Stimulated activated CD8-positive, alpha-beta memory T cell treated with anti-CD3 and anti-CD28 coated beads, Interleukin-7, amount 100 ng/mL, for 24 hours (primary cell): ENCODE data around the gene GNG10.
"Not testable (repeated sequence)": the region's sequence is repeated elsewhere in the genome, so short reads cannot be mapped to it uniquely, and the experiment has no call there.

ENCODE experiments used
- DNase-seq: peaks from one replicate; pipeline ENCODE4 v3.0.0-alpha.2; 2020; ENCODE audit warnings: low read depth

GNG10 gene

DNA sequence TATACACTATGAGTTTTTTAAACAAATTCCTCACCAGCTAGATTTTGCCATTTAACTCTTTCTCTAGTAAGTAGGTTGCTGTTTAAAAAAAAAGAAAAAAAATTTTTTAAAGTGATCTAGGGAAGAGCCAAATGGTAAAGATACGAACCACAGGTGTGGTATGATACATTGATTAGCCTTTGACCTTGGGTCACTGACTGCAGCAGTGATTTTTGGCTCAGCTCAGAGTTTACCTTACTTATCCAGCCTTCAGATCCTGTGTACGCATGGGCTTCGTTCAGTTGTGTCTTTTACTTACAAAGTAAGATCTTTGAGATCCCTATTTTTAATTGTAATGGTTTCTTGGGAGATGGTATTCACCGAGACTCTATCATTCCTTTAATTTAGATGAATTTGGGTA lies 12.4 kb upstream of the GNG10 start:
- DNase-seq, result no peak

DNA sequence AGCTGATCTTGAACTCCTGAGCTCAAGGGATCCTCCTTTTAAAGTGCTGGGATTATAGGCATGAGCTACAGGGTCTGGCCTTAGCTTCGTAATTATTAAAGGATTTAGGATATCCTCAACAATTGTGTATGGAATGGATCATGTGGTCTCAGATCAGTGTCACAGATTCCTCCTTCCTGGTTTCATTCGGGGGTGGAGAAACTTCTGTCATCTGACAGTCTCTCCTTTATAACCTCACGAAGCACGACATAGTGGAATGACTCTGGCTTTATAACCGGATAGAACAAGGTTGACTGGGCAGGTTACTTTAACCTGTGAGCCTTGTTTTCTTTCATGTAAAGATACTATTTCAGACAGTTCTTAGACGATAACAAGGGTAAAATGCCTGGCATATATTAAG lies 4.4 kb upstream of the GNG10 start:
- no peak for DNase-seq

DNA sequence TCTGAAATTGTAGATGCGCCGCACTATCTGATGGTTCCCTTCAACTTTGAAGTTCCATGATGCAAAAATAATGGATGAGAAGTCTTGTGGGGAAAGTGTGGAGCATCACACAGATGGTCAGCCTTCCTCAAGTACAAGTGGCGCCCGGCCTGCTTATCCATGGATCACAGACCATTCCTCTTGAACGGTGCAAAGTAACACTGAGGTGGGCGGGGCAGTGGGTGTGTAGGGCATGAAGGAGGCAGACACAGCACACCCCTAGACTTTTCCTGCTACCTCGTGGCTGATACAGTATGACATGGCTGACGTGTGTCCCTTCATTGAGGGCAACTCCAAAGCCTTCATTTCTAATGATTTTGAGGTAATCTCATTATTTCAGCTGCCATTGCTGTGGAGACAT lies 2.5 kb upstream of the GNG10 start:
- DNase-seq, result no peak

DNA sequence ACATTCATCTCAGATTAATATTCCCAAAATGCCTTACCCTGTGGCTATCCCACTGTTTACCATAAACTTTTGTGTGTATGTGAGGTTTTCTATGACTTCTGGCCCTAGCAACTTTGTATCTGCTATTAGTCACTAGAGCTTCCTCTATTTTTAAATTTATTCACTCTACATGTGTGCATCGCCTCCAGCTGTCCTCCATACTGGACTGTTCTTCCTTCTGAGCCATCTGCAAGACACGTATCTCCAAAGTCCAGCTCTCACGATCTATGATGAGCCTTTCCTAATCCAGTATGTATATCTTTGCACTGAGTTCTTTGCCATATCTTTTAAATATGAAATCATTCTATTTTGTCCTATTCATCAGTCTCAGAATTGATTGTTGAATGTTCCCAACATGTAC lies 1.7 kb upstream of the GNG10 start:
- DNase-seq, result no peak

DNA sequence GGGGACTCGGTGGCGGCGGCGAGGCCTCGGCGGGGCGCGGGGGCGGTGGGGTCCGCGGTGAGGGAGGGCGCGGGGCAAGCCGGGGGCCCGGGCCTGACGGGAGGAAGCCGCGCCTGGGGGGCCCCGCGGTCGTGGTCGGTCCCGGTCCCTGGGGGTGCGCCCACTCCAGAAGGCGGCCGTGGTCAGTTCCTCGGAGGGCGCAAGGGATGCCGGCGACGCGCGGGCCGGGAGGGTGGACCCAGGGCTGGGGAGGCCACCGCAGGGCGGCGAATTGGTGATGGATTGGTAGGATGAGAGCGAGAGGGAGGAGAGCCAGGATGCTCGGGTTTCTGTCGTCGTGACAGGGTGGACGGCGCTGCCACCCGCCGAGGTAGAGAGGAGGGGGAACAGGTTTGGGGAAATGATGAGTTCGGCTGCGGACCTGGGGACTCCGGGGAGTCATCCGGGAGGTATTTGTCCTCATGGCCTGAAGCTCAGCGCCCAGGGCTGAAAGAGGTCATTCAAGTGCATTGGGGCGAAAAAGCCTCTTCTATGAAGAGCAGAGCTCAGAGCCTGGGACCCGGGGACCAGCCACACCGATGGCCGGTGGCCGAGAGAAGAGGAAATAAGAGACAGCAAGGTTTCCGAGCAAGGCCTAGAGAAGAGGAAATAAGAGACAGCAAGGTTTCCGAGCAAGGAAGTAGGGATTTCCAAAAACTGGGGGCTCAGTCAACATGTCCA lies 557 bp downstream of the GNG10 start:
- DNase-seq, result no peak

- DNase-seq, result no peak
Measured at GRCh38 chr9:111662576-111663300, 1.3 kb downstream of the GNG10 start.

DNA sequence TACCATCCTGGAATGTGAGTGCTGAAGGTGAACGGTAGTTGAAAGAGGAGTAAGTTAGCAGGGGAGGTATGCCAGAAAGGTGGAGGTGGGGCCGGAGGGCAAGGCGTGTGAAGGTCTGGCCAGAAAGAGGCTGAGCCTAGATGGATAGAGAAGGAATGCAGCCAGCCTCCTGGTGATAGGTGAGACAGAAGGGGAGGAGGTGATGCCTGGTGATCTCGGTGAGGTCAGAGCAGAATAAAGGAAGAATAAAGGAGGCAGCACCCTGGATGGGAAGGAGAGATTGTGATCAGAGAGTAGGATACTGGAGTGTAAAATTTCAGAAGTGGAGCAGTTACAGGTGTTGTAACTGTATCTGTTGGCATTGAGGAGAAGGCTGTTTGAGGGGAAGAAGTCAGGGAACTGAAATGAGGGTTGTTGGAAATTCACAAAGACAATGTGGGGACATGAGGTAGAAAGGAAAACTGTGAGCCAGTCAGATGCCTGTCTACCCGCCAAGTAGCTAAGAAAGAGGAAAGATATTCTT lies 2.0 kb downstream of the GNG10 start:
- DNase-seq, result no peak

GRCh38 chr9:111668026-111668573 lies 6.7 kb downstream of the GNG10 start:
- no peak for DNase-seq

- not testable (repeated sequence) for DNase-seq
Measured at GRCh38 chr9:111668601-111669000, 7.2 kb downstream of the GNG10 start.

- DNase-seq, result no peak
Measured at GRCh38 chr9:111674319-111674718, 12.9 kb downstream of the GNG10 start.

- DNase-seq, result no peak
Measured at GRCh38 chr9:111676116-111676515, 14.7 kb downstream of the GNG10 start.

GRCh38 chr9:111678293-111678692 lies 16.9 kb downstream of the GNG10 start:
- DNase-seq, result no peak

DNA sequence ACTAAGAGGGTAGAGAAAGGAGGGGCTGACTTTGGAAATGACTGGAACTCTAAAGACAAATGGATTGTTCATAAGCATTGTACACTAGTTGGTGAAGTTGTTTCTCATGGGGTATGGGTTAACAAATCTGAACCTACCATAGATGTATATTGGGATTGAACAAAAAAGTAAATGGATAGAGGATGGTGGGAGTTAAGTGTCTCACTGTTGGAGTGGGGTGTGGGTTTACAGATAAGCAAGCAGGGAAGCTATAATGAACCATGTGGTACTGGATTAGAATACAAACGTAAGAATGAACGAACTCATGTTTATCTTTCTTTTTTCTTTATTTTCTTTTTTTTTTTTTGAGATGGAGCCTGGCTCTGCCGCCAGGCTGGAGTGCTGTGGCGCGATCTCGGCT lies 17.8 kb downstream of the GNG10 start:
- no peak for DNase-seq

- no peak for DNase-seq
Measured at GRCh38 chr9:111683392-111683791, 22.0 kb downstream of the GNG10 start.

DNA sequence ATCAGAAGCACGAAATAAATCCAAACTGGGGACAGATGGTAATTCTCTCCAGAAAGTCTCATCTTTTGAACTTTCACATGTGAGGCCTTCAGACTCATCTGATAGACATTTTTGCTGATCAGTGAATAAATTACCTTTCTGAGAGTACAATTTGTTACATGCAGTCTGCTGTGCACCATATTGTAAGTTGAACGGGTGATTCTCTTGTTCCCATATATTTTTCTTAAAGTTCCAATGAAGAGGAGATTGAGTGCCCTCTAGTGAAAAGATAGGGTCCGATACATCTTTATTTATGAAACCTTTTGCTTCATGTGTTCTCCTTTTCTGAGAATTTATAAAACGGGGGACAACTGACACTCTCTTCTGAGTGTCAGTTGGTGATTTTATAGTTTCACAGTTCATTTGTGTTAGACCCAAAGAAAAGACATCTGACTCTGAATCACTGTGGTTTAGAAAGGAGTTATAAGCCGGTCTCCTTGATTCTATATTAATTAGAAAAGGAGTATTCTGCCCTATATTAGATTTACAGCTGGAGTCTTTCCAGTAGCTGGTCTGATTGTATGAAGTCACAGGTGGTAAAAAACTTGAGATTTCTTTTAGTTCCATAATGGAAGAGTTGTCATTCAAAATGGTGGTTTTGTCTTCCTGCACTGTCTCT lies 30.4 kb downstream of the GNG10 start:
- no peak for DNase-seq

DNA sequence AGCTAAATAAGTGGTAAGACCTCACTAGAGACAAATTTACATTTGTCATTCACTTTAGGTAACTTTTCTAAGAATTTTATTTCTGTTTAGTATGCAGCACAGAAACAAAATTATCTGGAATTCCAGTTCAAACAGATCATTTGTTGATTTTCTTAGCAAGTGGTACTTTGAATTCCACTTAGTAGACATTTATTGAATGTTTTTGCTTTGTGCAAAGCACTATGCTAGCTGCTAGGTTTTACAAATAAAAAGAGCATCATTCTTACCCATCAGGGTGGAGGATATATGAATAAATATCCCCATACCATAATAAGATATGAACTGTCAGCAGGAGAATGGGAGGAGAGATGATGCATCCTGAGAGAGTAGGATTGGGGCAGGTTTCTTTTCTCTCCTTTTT lies 35.4 kb downstream of the GNG10 start:
- no peak for DNase-seq

GRCh38 chr9:111700776-111701175 lies 39.4 kb downstream of the GNG10 start:
- no peak for DNase-seq

DNA sequence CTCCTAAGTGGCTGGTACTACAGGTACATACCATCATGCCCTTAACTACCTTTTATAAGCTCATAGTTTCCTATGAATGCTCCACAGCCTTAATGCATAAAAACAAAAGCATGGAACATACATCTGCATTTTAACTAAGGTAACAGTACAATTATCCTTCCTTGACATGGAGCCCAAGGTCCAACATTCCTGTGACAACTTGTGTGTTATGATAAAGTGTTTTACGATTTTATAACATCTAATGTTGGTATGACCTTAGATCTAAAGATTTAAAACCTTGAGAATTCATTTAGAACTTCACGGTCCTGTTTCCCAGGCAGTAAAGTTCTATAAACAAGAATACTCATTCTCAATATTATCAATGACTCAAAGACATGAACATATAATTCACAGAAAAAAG lies 43.1 kb downstream of the GNG10 start:
- no peak for DNase-seq

DNA sequence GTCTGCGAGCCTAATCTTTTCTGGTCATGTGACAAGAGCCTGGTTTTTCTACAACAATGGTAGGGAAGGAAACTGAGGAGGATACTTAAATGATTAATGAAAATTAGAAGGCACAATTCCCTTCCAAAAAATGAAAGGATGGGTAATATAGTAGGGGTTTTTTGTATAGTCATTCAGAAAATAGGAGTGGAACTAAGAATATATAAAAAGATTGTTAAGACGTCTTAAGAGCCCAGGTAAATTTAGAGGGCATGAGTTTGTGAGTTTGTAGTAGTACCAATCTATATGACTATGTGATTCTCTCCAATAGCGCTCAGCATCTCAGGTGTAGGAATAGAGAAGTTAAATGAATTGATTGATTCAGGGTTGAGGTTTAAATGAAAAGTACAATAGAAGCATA lies 50.1 kb downstream of the GNG10 start:
- DNase-seq, result no peak

DNA sequence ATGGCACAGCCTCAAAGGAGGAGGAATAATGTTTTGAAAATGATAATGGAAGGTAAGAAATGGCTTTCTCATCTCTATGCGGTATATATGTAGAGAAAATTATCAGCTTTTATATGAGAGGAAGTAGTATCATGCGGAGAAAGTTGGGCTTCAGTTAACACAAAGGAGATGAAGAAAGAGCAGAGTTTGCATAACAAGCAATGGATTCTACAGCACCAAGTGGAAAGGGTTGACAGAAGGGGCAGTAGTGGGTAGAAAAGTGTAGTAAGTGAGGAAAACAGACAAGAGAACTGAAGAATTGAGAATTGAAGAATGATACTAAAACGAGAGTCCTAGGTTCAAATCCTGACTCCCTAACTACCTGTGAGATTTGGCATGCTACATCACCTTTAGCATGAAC lies 51.0 kb downstream of the GNG10 start:
- DNase-seq, result no peak

GRCh38 chr9:111715471-111715870 lies 54.1 kb downstream of the GNG10 start:
- DNase-seq, result no peak

- DNase-seq, result no peak
Measured at GRCh38 chr9:111719541-111719940, 58.1 kb downstream of the GNG10 start.
